ENCODE data around the gene SLC4A4. TPM values are rescaled to one million over a fixed set of nuclear protein-coding genes. Genes with fewer than 3 reads are reported as not detected.

Gene SLC4A4
- total RNA-seq: 12.0 and 41.6 TPM in 2 replicates

DNA sequence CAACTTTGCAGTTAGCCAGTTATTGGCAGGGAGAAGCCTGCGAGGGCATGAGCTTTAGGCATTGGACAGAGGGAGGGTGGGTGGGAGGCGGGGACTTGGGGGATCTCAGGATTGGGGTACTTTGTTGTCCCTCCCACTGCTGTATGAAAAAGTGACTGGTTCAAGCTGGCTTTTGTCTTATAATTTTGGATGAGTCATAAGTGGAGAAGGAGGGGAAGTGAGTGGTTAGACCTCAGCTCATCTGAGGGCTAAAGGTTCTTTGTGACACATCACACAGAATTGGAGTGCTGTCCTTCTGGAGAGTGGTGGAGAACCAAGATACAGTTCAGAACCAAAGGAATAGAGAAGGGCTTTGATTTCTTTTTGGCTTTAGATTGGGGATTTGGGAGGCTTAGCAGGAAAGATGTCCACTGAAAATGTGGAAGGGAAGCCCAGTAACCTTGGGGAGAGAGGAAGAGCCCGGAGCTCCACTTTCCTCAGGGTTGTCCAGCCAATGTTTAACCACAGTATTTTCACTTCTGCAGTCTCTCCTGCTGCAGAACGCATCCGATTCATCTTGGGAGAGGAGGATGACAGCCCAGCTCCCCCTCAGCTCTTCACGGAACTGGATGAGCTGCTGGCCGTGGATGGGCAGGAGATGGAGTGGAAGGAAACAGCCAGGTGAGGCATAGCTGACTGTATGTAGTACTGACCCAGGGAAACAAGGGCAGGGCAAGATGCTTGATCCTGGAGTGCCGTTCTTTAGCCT lies at the start of gene SLC4A4:
Gene SLC4A4, plus strand, starts transcription at position 175 of the 748 bp plus-strand sequence.
- DNase-seq (ENCODE audit: low read depth): peak; percentile 93

DNA sequence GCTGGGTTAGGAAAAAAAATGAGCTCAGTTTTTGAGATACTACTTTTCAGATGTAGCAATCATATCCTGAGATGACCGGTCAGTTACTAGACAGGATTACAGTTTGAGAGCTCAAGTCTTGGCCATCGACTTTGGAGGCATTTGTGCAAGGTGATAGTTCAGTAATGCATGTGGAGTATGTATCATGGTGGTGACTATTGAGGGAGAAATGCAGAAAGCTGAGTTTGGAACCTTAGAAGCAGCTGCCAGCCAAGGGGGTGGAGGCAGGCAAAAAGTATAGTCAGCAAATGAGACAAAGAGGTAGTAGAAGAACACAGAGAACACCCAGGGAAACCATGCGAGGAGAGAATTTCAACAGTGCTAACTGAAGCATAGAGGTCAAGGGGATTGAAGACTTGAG lies 48.7 kb upstream of the SLC4A4 start:
- DNase-seq (ENCODE audit: low read depth): peak; percentile 93

- DNase-seq (ENCODE audit: low read depth): no peak
These were observed 48.3 kb upstream of the SLC4A4 start for GRCh38 chr4:71290476-71290875.

DNA sequence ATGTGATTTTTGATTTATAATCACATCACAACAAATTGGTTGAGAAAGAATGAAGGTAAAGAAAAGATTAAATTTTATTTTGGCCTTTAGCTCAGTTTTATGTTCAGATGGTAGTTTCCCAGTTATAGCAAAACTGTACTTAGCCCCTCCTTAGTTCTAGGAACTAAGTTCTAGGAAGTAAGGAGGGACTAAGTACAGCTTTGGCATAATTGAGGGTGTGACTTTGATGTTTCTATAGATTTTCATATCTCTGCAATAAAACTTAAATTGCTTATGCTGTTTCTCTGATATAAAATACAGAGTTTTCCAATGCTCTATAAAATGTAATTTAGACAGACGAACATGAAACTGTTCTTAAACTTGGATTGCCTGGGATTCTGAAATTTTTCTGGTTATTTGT lies 46.6 kb upstream of the SLC4A4 start:
- no peak for DNase-seq (ENCODE audit: low read depth)

GRCh38 chr4:71293705-71294104 lies 45.1 kb upstream of the SLC4A4 start:
- peak; percentile 54 for DNase-seq (ENCODE audit: low read depth)

GRCh38 chr4:71294301-71294700 lies 44.5 kb upstream of the SLC4A4 start:
- peak; percentile 33 for DNase-seq (ENCODE audit: low read depth)

DNA sequence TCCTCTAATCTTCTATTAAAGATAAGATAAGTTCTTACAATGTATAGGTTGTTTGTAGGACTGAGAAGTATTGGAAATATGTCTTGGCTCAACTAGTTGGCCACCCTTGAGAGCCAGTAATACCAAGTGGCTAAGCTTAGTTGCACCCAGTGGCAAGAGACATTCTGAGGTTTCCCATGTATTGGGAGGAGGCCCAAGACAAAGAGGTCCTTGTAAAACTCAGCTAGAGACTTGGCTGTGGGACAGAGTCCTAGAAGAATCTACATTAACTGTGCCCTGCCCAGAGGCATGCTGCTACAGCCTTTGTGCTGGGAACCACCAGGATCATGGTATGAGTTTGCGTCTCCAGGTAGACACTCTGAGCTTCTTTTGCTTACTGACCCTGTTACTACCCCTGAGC lies 41.9 kb upstream of the SLC4A4 start:
- no peak for DNase-seq (ENCODE audit: low read depth)

DNA sequence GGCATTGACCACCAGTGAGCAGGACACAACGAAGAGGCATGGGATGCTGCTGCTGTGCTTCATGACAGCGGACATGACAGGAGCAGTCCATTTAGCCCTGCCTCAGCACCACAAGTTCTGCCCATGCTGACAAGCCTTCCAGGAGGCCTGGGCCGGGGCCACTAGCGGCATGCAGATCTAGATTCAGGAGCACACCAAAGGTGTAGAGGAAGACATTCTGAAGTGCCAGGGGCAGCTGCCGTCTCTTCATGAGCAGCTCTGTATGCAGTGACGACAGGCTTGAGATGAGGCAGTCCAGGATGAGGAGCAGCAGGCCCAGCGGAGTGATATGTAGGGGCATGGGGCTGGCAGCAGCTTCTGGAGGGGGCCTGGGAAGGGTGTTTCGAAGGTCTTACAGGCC lies 38.5 kb upstream of the SLC4A4 start:
- no peak for DNase-seq (ENCODE audit: low read depth)

GRCh38 chr4:71300964-71301363 lies 37.9 kb upstream of the SLC4A4 start:
- DNase-seq (ENCODE audit: low read depth): peak; percentile 70

DNA sequence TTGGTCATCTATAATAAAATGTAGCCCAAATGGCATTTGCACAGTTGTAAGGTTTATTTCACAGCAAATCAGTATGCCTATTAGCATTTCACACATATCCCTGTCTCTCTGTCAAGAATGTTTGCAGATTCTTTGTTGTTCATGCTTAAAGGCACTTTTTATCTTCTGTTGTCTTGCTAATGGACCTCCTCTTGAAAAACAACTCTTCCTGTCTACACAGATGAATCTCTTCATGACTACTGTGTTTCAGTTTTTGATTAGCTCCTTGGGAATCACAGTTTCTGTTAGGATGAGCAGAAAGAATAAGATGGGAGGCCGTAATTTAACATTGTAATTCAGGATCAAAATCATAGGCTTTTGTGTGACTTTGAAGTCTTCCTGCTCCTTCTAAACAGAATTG lies 35.5 kb upstream of the SLC4A4 start:
- DNase-seq (ENCODE audit: low read depth): no peak

DNA sequence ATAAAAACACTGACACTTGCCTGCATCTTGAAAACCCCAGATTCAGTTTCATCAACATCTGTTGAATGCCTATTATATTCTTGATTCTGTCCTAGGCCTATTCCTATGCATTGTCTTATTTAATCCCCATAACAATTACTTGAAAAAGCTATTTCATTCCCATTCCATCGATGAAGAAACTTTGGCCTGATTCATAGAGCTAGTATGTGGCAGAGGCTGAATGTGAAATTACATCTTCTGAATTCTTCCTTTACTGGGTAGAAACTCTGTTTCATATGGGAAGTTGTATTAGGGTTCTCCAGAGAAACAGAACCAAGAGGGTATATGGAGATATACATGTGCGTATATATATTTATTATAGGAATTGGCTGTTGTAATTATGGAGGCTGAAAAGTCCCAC lies 35.0 kb upstream of the SLC4A4 start:
- DNase-seq (ENCODE audit: low read depth): peak; percentile 45

DNA sequence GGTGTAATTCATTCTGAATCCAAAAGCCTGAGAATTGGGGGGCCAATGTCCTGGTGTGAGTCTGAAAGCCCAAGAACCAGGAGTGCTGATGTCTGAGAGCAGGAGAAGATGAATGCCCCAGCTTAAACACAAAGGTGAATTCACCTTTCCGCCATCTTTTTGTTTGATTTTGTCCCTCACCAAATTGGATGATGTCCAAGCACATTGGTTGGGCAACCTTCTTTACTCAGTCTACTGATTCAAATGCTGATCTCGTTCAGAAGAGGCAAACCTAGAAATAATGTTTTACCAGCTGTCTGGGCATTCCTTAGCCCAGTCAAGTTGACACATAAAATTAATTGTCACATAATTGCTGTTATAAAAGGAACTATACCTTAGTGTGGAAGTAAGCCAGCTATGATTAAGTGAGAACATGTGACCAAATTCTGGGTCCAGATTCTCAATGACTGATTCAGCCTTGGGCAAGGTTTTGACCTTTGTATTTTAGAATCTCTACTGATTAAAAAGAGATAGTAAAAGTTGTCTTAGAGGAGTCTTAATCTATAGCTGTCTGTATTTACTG lies 34.5 kb upstream of the SLC4A4 start:
- peak; percentile 83 for DNase-seq (ENCODE audit: low read depth)

- DNase-seq (ENCODE audit: low read depth): no peak
These were observed 31.1 kb upstream of the SLC4A4 start for GRCh38 chr4:71307729-71308128.

DNA sequence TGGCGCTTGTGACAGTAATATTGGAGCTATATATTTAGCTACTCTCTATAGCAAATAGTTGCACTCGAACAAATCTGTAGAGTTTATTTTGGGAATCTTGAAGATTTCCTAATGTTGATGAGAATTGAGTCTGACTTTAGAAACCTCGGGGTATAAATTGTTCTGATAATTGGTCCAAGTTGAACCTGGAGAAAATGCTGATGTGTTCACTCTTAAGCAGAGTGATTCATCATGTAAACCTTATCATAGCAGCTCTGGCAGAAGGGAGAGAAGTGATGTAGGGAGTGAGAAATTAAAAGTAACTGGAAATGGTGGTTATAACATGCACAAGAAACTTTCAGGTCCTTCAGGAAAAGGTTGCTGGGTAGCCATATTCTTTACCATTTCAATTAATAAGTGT lies 16.4 kb upstream of the SLC4A4 start:
- no peak for DNase-seq (ENCODE audit: low read depth)

- DNase-seq (ENCODE audit: low read depth): no peak
These were observed 5.5 kb upstream of the SLC4A4 start for GRCh38 chr4:71333368-71333767.

DNA sequence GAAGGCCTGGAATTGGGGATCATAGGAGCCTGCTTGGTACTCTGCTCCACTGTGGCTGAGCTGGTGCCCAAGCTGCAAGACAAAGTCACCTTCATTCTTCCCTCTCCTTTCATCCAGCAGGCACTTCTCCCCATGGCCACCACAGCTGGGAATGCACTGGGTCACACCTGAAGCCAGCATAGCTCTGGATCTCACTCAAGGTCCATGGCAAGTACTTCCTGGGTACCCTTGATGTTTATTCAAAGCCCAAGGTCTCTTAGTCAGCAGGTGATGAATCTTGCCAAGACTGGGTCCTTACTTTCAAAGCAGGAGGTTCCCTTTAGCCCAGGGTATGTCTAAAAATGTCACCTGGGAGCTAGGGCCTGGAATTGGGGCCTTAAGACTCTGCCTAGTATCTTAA lies 4.9 kb upstream of the SLC4A4 start:
- DNase-seq (ENCODE audit: low read depth): no peak

DNA sequence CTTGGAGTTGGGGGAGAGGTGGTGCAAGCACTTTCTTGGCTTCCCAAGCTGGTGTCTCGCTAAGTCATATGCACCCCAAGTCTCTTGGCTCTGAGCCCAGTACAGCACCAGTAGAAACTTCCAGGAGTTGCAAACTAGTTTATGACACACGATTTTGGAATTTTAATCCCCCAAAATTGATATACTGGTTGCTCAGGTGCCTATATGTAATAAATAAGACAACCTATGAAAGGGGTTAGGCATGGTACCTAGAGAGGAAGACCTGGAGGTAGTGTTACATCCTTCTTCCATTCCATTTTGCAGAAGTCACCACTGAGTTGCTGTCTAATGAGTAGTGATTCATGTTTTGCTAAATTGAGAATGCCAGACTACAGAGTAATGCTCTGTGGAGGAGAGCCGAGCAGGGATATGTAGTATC lies 4.3 kb upstream of the SLC4A4 start:
- no peak for DNase-seq (ENCODE audit: low read depth)

- no peak for DNase-seq (ENCODE audit: low read depth)
These were observed 5.0 kb downstream of the SLC4A4 start for GRCh38 chr4:71343670-71344466.

DNA sequence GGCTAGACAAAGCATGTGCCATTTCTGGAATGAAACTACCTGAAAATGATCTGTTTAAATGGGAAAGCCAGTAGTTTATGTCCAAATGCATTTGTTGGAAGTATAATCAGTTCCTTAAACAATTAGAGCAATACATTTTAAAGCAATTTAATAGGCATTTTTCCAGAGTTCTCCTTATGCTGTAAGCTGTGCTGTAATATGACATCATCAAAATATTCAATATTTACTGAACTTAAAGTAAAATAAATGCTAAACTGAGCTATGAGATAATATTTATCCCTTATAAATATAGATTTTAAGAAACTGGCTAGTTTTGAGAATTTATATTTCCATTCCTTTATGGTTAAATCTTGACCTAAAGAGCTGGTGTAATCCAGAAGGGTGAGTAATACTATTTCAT lies 7.9 kb downstream of the SLC4A4 start:
- DNase-seq (ENCODE audit: low read depth): no peak

DNA sequence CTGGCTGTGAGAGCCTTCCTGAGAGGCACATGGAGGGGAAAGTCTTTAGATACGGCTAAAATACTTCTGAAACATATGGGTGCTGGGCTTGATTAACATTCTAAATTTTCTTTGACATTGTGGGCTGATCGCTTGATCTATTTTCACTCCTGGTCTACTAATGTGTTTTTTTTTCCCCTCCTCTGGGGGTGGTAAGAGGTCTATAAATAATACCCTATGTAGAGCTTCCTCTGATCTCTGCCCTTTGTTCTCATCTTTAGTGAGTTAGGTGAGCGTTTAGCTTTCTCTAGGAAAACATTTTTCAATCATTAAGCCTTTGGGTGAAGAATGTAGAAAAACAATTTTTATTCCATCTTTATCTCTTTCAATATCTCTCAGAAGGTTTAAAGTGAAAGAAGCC lies 9.8 kb downstream of the SLC4A4 start:
- no peak for DNase-seq (ENCODE audit: low read depth)

GRCh38 chr4:71355045-71355444 lies 16.2 kb downstream of the SLC4A4 start:
- DNase-seq (ENCODE audit: low read depth): no peak

DNA sequence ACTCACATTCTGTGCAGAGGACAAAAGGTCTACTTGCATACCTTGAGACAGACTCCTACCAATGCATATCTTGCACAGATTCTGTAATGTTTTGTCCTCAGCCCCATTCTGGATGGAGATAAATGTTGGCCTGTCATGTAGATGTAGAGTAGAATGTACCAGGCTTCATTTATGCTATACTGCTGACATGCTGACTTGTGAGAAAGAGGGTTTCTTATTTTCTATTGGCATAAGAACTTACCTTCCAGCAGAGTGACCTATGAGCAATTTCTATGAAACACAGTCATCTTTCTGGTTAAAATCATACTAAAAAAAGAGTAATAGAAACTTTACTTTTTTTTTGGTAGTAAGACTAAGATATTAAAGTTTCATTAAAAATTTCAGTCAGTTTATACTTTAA lies 17.2 kb downstream of the SLC4A4 start:
- no peak for DNase-seq (ENCODE audit: low read depth)
